ENCODE results near the gene TRABD2B.

GRCh38 chr1:47772960-47773682 lies 224.1 kb downstream of the TRABD2B start:
- TF ChIP-seq POLR2AphosphoS5 (IDR thresholded peaks at IDR 0.05; ENCODE audit: low read depth, low read length) (no peak), MXI1 (IDR thresholded peaks at IDR 0.05; ENCODE audit: low read depth, low read length) (no peak), MAX (IDR thresholded peaks at IDR 0.05; ENCODE audit: low read depth) (no peak), CTCF (IDR thresholded peaks at IDR 0.05) (no peak), RFX5 (IDR thresholded peaks at IDR 0.05; ENCODE audit: low read length) (no peak), NRF1 (IDR thresholded peaks at IDR 0.05; ENCODE audit: low read depth, low read length) (no peak), EP300 (IDR thresholded peaks at IDR 0.05; ENCODE audit: borderline replicate concordance in 1 of 2, low read depth in 1 of 2, low read length in 1 of 2) (no peak), MEF2A (IDR thresholded peaks at IDR 0.05; ENCODE audit: borderline replicate concordance, low read depth) (no peak), GABPA (IDR thresholded peaks at IDR 0.05; ENCODE audit: low read depth) (no peak), FOXM1 (IDR thresholded peaks at IDR 0.05; ENCODE audit: low read depth) (no peak), FOSL2 (IDR thresholded peaks at IDR 0.05; ENCODE audit: borderline replicate concordance, low read depth) (no peak), USF1 (IDR thresholded peaks at IDR 0.05; ENCODE audit: borderline replicate concordance, low read depth) (no peak), USF2 (IDR thresholded peaks at IDR 0.05; ENCODE audit: borderline replicate concordance, low read depth, low read length) (no peak)

Measured in SK-N-SH (cell line).